Measurements from ENCODE around the gene LRRC49. TPM values are rescaled to one million over a fixed set of nuclear protein-coding genes. Genes with fewer than 3 reads are reported as not detected.

The LRRC49 gene
- total RNA-seq, 1 experiment from 2014 or later: 9.2 TPM

GRCh38 chr15:71089801-71090200, 197.2 kb downstream of the LRRC49 start:
- no peak for DNase-seq (ENCODE audit: low spot score)
- TF ChIP-seq CTCF (conservative IDR thresholded peaks at IDR 0.05; ENCODE audit: low read depth, low read length): no peak
- no peak for TF ChIP-seq EZH2 (IDR thresholded peaks at IDR 0.05; ENCODE audit: borderline replicate concordance, low read depth, low read length, poor library complexity, severe bottlenecking)
- intact Hi-C loops (cut with micrococcal nuclease; ENCODE audit: unreplicated experiment): no loop called here
- CTCF ChIA-PET: no interaction called here
- Histone ChIP-seq H3K27me3 (replicated peaks; ENCODE audit: insufficient read depth, low read depth, low read length, poor library complexity) (no peaks in the 10 kb centered on the region), H3K36me3 (ENCODE audit: insufficient read depth, low read length, poor library complexity, severe bottlenecking) (no peaks in the 10 kb centered on the region), H3K4me1 (ENCODE audit: insufficient read depth, low read length, poor library complexity, severe bottlenecking) (no peaks in the 10 kb centered on the region), H3K4me3 (ENCODE audit: low read depth, low read length, poor library complexity, severe bottlenecking) (no peak overlapping the region), H3K9me3 (ENCODE audit: low read depth, low read length, poor library complexity, severe bottlenecking) (no peaks in the 10 kb centered on the region), H3K27ac (ENCODE audit: low read depth, low read length, poor library complexity, severe bottlenecking) (no peak overlapping the region)
- POLR2A ChIA-PET (ENCODE audit: low non-redundant PET): no interaction called here
- no TSS peak for BruUV-seq (replicated peaks)

GRCh38 chr15:71091601-71092000, 199.0 kb downstream of the LRRC49 start:
- intact Hi-C loops (cut with micrococcal nuclease; ENCODE audit: unreplicated experiment): no loop called here
- DNase-seq (ENCODE audit: low spot score): no peak
- ChIA-PET CTCF (no interaction called here), POLR2A (ENCODE audit: low non-redundant PET) (interaction anchor here (0.5 kb wide), 1 partner anchor 15 kb away, joined by 3 read pairs; no protein-coding TSS in a partner anchor)
- Histone ChIP-seq H3K27ac (ENCODE audit: low read depth, low read length, poor library complexity, severe bottlenecking) (no peak overlapping the region), H3K4me3 (ENCODE audit: low read depth, low read length, poor library complexity, severe bottlenecking) (no peak overlapping the region), H3K36me3 (ENCODE audit: insufficient read depth, low read length, poor library complexity, severe bottlenecking) (no peaks in the 10 kb centered on the region), H3K27me3 (replicated peaks; ENCODE audit: insufficient read depth, low read depth, low read length, poor library complexity) (no peaks in the 10 kb centered on the region), H3K9me3 (ENCODE audit: low read depth, low read length, poor library complexity, severe bottlenecking) (no peaks in the 10 kb centered on the region), H3K4me1 (ENCODE audit: insufficient read depth, low read length, poor library complexity, severe bottlenecking) (no peaks in the 10 kb centered on the region)
- TF ChIP-seq EZH2 (IDR thresholded peaks at IDR 0.05; ENCODE audit: borderline replicate concordance, low read depth, low read length, poor library complexity, severe bottlenecking) (no peak), CTCF (conservative IDR thresholded peaks at IDR 0.05; ENCODE audit: low read depth, low read length) (no peak)
- BruUV-seq (replicated peaks): no TSS peak

- Histone ChIP-seq H3K27ac (ENCODE audit: low read depth, low read length, poor library complexity, severe bottlenecking) (no peak overlapping the region), H3K4me1 (ENCODE audit: insufficient read depth, low read length, poor library complexity, severe bottlenecking) (no peaks in the 10 kb centered on the region), H3K36me3 (ENCODE audit: insufficient read depth, low read length, poor library complexity, severe bottlenecking) (no peaks in the 10 kb centered on the region), H3K9me3 (ENCODE audit: low read depth, low read length, poor library complexity, severe bottlenecking) (no peaks in the 10 kb centered on the region), H3K27me3 (replicated peaks; ENCODE audit: insufficient read depth, low read depth, low read length, poor library complexity) (no peaks in the 10 kb centered on the region), H3K4me3 (ENCODE audit: low read depth, low read length, poor library complexity, severe bottlenecking) (no peak overlapping the region)
- no TSS peak for BruUV-seq (replicated peaks)
- DNase-seq (ENCODE audit: low spot score): no peak
- intact Hi-C loops (cut with micrococcal nuclease; ENCODE audit: unreplicated experiment): no loop called here
- ChIA-PET CTCF (no interaction called here), POLR2A (ENCODE audit: low non-redundant PET) (no interaction called here)
- no peak for TF ChIP-seq CTCF (conservative IDR thresholded peaks at IDR 0.05; ENCODE audit: low read depth, low read length)
- no peak for TF ChIP-seq EZH2 (IDR thresholded peaks at IDR 0.05; ENCODE audit: borderline replicate concordance, low read depth, low read length, poor library complexity, severe bottlenecking)
These were observed 199.5 kb downstream of the LRRC49 start for GRCh38 chr15:71092056-71092600.
